SKM-1 treated with dmso at 0.1 percent for 144 hours (cell line): ENCODE data around the gene RABEP1.

ENCODE experiments used
- DNase-seq: peaks from one replicate; lab custom pipeline; 2025; ENCODE audit not compliant: unreplicated experiment; lab: John Stamatoyannopoulos, UW

Gene RABEP1

DNA sequence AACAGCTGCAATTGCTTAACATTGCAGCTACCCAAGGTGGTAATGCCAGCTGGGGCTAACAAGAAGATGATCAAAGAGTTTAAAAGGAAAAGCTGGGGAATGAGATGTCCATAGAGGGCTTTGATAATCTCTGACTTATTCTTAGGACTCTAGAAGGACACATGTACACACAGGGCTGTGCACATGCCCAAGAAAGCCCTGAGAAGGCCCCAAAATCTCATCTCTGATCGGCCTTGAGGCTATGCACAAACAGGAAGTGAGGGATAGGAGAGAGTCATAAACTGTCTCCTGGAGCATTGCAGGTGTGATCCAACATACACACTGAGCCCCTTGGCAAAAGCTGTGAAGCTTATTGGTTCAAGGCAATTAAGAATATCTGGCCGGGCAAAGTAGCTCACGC, 17.2 kb upstream of the RABEP1 start:
- no peak for DNase-seq

DNA sequence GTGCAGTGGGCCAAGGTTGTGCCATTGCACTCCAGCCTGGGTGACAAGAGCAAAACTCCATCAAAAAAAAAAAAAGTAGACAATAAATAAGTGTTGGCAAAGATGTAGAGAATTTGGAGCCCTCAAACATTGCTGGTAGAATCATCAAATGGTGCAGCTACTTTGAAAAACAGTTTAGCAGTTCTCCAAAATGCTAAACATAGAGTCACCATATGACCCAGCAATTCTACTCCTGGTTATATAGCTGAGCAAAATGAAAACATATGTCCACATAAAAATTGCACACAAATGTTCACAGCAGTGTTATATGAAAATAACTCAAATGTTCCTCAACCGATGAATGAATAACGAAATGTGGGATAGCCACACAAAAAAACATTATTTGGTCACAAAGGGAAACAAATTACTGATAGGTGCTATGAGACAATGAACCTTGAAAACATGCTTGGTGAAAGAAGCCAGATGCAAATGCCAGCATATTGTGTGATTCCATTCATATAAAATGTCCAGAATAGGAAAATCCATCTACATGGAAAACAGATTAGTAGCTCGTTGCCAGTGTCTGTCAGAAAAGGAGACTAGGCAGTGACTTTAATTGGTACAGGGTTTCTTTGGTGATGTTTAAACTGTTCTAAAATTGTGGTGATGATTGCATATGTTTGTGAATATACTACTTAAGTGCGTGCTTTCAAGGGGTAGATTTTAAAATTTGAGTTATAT, 12.7 kb upstream of the RABEP1 start:
- DNase-seq = no peak

GRCh38 chr17:5272322-5272721, 9.8 kb upstream of the RABEP1 start:
- DNase-seq = no peak

DNA sequence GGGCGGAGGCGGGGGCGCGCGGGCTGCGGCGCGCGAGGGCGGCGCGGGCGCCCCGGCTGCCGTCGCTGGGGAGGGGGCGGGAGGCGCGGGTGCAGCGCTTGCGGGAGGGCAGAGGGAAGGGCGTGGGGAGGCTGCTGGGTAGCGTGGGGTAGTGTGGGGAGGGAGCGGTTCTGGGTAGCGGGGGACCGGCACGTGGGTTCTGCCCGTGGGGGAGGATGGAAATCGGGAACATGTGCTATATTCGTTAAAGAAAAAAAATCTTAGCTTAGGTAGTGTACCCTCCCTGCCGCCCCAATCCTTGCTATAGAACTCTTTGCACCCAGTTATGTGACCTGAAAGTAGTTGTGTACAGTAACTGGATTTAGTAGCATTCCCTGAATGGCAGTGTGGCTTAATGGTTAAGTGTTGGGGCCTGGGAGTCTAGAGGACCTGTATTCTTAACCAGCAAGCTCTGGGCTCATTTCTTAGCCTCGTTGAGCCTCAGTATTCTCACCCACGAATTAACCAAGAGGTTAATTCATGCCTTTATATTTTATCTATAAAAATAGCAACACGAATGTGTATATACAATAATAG, 646 bp downstream of the RABEP1 start:
- DNase-seq = no peak

DNA sequence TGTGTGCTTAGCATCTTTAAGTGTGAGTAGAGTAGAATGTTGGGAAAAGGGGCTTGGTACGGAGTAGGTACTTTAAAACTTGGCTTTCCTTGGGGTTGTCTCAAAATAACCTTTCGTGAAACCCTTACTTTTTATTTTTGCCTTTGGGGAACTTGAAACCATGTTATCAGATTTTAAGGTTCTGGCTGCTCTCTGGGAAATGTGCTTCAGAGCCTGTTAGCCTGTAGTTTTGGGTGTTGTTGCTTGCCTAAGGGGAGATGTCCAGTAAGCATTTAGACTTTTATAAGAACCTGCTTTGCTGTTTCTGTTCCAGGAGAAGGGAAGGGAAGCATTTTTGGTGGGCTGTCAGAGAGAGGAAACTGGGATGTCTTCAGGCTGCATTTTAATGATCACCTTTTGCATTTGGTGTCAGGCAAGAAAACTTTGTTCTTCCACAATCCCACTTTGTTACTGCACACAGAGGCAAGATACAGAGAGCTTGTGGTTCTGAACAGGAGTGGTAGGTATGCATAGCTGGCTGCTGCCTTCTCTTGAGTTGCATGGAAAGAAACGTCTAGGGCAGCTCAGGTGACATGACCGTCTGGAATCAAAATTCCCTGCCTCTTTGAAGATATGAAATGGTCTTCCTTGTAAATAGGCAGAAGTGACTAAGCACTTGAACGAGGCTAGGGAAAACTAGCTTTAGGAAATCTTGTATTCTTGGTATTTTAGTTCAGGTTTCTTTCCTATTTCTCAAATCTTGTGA, 1.7 kb downstream of the RABEP1 start:
- no peak for DNase-seq

DNA sequence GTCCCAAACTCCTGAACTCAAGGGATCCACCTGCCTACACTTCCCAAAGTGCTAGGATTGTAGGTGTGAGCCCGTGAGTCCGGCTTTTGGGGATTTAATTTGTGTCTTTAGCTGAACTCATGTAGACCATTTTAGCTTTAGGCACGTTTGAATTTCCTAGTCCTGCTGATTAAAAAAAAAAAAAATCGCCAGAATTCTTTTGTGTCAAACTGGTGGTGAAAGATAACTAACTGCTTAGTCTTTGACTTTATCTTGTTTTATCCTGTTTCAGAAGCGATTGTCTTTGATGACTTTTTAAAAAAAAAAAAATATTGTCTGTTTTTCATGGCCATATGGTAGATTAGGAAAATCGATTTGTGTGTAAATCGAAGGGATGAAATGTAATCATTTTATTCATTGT, 2.6 kb downstream of the RABEP1 start:
- no peak for DNase-seq

GRCh38 chr17:5286846-5287245, 4.8 kb downstream of the RABEP1 start:
- no peak for DNase-seq

- DNase-seq = no peak
These were observed 9.7 kb downstream of the RABEP1 start for GRCh38 chr17:5291683-5292350.

GRCh38 chr17:5297245-5297644, 15.2 kb downstream of the RABEP1 start:
- DNase-seq = no peak

DNA sequence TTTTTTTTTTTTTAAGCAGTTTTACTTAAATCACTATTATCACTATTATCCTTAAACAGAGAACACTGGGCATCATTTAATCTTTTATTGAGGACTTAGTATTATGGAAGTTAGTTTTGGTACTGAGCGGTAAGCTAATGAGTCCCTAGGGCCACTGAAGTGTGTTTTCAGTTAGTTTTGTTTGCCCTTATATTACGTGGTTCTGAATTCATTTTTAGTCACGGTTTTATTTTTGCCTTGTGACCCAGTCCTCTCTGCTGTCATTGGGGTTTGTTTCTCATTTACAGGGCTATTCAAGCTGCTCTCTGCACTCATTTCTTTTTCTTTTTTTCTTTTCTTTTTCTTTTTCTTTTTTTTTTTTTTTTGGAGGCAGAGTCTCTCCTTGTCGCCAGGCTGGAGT, 17.3 kb downstream of the RABEP1 start:
- no peak for DNase-seq

GRCh38 chr17:5304636-5305035, 22.6 kb downstream of the RABEP1 start:
- no peak for DNase-seq

GRCh38 chr17:5309851-5310250, 27.8 kb downstream of the RABEP1 start:
- DNase-seq = no peak

DNA sequence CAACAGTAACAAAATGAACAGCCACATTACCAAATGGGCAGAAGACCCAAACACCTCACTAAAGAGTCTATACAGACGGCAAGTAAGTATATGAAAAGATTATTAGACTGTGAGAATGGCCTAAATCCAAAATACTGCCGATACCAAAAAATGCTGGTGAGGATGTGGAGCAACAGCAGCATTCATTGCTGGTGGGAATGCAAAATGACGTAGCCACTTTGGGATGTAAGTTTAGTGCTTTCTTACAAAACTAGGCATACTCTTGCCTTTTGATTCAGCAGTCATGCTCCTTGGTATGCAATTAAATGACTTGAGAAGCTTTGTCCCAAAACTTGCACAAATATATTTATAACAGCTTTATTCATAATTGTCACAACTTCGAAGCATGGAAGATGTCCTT, 43.8 kb downstream of the RABEP1 start:
- DNase-seq = no peak

DNA sequence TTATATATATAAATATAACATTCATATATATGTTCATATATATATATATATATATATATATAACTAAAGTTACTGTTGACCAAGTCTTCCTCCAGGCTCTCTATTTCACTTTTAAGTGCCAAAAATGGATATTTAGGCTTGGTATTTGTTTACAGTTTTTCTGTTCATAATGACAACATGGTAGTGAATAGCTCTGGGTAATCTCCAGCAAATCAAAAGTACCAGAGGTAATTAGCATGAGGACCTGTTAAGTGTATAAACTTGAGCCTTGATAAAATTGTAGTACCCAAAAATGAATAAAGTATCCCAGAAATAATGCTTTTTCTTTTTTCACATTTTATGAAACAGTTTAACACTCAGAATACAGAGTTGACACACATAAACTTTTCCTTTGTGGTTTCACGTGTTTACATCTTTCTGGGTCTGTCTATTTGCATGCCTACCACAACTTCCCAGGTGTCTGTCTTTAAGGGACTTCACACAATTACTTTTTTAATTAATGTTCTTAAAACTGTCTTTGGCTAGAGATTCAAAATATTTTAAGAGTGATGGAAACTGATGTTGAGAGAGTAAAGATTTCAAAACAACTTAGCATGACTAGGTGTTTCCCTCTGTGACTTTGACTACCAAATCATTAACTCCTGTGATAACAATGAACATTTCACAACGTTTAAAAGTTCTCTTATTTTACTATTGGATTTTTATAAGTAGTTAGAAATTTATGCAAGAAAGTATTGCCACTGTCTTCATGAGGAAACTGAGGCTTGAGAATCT, 47.9 kb downstream of the RABEP1 start:
- no peak for DNase-seq

- no peak for DNase-seq
These were observed 48.9 kb downstream of the RABEP1 start for GRCh38 chr17:5330981-5331380.

DNA sequence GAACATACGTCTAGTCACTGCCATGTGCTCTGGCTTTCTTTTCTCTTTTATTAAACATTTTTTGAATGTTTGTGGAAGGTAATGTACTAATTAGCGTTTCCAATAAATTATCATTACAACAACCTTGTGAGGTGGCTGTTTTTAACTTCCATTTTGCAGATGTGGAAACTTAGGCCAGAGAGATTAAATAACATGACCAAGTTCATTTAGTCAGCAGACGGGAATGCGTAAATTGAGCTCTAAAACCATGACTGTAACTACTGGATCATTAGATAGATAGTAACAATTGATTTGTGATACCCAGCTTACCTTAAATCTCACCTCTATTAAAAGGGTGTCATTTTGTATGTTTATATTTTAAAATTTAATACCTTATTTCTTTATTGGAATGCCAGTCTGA, 49.4 kb downstream of the RABEP1 start:
- no peak for DNase-seq

GRCh38 chr17:5344914-5345313, 62.8 kb downstream of the RABEP1 start:
- DNase-seq = no peak

GRCh38 chr17:5352681-5353289, 70.7 kb downstream of the RABEP1 start:
- no peak for DNase-seq

GRCh38 chr17:5354310-5354709, 72.2 kb downstream of the RABEP1 start:
- no peak for DNase-seq

GRCh38 chr17:5354886-5355415, 72.9 kb downstream of the RABEP1 start:
- no peak for DNase-seq
